HG02642 (cell line): ENCODE measurements around the gene EMP1.

Experiments used
- ATAC-seq: cut with Tn5 transposase; IDR thresholded peaks from one replicate; pipeline ENCODE4 v1.9.1; 2021; ENCODE audit warnings: mild to moderate bottlenecking; ENCODE audit not compliant: unreplicated experiment, poor library complexity

EMP1 gene

DNA sequence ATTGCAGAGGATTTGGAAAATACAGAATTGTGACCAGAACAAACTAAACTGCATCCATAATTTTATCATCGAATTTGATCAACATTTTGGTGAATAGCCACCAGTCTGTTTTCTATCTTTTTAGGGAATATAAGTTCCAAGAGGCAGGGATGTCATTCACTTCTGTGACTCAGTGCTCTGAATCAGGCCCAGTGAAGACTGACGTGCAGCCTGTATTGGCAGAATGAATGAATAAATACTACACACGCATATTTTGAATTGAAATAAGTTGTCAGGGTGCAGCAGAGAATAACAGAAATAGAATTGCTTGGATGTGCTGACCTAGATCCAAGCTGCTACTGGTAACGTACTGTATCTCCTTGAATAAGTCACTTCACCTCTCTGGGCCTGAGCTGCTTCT, 1.3 kb upstream of the EMP1 start:
- ATAC-seq: no peak

DNA sequence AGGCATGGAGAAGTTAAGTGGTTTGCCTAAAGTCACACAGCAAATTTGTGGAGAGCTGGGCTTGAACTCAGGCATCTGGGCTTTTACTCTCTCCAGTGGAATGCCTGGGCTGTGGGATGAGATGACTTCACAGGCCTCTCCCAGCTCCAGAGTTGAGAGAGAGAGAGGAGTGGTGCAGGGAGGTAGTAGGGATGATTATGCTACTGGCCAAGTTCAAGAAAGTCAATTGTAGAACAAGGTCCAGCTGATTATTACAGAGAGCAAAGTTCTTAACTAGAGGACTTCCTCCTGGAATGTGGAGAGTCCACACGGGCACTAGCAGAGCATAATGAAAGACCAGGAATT, 769 bp upstream of the EMP1 start:
- ATAC-seq: no peak

DNA sequence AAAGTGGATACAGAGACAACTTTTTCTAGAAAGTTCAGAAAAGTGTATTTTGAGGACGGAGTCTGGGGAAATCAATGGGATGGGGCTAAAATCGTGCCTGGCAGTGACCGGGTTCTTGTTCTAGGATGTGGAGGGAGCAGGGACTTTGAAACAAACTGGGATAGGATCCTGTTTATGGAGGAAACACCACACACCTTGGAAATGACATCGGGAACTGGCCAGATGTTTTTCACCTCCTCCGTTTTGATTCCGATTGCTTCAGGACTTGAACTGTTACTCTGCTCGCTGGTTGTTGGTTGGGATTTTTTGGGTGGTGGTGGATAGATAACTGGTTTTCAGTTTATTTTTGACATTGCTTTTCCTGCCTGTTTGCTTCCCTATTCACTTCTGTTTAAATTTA, 506 bp downstream of the EMP1 start:
- ATAC-seq: no peak

DNA sequence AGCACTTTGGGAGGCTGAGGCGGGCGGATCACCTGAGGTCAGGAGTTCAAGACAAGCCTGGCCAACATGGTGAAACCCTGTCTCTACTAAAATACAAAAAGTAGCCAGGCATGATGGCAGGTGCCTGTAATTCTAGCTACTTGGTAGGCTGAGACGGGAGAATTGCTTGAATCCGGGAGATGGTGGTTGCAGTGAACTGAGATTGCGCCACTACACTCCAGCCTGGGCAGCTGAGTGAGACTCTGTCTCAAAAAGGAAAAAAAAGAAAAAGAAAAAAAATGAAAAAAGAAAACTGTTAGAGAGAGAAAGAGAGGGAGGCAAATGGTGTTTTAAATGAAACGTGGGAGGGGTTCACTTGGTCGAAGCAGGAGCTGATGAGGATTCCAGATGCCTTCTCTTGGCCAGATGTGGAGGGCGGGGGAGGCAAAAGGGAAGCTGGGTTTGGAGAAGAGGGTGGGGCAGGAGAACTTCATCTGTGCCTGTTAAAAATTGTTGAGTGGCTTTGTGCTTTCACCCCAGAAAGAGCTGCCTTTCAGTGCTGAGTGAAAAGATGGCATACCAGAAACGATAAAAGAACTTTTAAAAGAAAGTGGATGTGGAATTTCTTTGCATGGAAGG, 1.1 kb downstream of the EMP1 start:
- ATAC-seq: no peak

DNA sequence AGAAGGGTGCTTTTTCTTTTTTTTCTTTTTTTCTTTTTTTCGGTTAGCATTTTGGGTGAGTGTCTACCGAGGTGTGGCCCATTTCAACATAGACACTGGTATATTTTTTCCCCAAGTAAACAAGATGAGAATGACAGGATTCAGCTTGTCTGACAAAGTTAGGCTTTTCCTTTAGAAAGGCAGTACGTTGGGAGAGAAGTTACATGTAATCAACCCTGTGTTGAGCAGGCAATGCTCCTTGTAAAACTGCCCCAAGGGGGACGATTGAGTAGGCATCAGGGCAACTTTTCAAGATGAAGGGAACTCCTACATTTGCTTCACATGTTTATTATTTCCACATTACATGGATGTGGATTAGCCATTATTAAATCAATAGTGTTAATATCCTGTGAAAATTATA, 1.7 kb downstream of the EMP1 start:
- no peak for ATAC-seq

DNA sequence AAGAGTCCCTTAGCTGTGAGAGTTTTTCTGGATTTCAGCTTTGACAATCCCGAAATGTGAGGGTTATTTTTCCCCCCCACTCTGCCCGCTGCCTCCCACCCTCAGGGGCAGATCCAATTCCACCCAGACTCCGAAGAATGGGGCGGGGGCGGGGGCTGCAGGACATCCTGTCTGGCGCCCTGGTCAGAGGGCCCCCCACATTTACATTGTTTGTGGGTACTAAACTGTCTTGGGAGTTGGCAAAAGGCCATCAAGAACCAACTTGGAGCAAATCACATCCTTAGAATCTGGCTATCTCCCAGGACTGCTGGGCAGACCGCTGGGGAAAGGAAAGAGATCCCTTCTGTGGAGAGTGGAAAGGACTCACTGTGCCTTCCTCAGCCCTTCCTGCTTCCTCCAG, 2.4 kb downstream of the EMP1 start:
- ATAC-seq: no peak

DNA sequence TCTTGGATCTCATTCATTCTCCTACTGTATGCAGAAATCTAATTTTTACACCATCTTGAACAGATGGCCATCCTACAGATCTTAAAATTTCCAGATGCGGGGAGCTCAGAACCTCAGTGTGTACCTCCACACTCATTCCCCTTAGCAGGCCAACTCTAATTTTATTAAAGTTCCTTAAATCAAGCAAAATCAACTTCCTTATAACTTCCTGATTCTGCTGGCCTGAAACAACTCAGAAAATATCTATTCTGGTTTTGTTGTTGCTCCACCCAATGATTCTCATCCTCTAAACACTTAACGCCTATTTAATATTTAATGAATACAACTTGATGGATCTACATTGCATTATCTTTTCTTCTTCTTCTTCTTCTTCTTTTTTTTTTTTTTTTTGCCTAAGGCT, 3.1 kb downstream of the EMP1 start:
- ATAC-seq: no peak

DNA sequence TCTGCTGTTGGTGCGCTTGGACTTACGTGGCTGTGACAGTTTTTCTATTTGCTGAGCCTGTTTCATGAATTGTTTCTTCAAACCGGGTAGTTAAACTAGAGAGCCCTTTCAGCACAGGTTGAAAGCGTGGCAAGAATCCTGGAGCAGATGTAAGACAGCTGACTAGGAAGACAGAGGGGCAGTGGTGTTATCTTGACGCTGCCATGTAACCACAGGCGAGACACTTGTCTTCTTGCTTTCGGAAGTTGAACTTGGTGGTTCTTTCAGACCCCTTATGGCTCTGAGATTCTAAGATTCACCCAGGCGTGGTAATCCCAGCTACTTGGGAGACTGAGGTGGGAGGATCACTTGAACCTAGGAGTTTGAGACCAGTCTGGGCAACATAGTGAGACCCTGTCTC, 4.3 kb downstream of the EMP1 start:
- ATAC-seq: no peak

DNA sequence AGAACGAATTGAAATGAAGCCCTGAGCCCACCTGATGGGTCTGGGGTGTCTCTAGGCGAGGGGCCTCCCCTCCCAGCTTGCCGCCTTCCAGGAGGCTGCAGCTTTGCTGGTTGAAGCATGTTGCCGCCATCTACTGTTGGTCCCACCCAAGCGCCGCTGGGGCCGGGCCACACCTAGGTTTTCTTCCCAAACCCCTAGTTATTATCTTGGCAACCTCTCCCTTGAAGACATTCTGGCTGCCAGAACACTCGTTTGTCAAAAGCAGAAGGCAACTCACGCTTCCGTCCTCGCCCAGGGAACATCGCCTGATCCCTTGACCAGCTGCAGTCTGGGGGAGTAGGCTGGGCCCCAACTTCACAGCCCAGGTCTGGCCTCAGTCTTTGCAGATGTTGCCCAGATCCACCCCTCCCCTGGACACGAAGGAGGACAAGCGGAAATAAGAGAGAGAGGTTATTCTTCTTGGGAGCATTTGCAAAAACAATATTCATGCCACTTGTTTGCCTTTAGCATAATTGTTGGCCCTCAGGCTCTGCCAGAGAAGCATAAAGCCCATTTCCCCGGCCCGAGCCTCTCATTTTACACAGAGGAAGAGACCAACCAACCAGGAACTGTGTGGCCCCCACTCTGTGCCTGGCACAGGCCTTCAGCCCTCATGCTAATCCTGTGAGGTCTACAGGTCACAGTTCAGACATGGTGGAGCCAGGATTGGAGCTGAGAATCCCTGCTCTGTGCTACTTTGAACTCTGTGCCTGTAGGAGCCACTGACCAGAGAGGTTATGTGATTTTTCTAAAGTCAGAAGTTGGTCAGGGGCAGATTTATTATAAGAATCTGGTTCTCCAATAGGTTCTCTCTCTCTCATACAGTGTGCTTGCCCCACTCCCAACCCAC, 6.8 kb downstream of the EMP1 start:
- ATAC-seq: no peak

DNA sequence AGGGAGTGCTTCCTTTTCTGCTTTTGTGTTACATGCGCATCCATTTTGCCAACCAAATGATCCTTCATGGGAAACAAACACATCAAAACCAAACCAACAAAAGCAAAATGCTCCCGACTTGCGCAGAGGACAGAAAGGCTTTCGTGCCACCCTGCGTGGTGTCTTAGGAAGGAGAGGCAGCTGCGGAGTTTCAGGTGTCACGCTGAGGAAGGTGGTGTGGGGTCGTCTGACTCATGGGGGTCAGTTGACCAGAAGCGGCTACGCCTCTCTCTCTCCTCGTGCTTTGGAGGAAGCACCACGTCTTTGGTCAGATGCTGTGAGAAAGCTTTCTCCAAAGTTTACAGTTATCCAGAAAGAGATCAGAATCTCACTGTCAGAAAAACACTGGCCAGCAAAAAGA, 7.9 kb downstream of the EMP1 start:
- ATAC-seq: no peak

DNA sequence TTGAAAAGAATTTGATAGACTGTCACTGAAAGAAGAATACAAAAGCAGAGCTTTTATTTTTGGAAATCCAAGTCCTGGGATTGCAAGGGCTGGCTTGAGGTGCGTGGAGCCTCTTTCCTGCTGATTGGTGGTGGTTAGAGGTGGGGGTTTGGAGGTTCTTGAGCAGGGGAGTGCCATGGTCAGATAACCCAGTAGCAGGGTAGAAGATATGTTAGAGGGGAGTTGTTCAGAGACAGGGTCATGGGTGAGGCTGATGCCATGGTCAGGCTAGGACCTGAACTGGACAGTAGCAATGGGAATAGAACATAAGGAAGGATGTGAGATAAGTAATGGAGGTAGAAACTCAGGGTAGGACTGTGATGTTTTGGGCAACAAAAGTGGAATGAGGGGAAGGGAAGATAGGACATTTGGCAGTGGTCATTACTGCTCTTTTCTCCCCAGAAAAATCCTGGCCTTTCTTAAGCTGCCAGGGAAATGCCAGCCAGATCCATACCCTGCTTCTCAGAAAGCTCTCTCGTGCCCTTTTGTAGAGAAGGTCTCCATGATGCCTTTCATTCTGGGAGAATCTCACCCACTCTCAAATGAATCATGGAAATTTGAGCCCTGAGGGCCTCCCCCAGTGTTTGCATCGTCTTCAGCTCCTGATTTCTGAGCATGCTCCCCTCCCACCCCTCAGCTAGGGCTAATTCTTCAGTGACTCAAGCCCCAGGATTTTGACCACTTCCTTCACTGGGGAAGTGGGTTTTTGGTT, 9.5 kb downstream of the EMP1 start:
- ATAC-seq: no peak

DNA sequence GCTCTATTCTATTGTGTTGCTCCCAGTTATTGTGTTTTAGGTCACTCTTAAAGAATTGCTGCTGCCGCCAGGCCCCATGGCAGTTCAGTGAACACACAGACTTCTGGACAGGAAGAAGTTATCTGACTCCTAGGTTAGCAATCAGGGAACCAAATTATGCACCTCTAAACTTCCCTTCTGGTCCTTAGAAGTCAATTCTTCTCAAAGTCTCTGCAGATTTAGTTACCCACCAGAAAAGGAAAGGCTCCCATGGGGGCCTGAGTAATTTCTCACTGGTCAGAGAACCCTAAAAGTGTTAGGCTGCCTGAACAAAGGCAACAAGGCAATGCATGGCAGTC, 10.0 kb downstream of the EMP1 start:
- no peak for ATAC-seq

DNA sequence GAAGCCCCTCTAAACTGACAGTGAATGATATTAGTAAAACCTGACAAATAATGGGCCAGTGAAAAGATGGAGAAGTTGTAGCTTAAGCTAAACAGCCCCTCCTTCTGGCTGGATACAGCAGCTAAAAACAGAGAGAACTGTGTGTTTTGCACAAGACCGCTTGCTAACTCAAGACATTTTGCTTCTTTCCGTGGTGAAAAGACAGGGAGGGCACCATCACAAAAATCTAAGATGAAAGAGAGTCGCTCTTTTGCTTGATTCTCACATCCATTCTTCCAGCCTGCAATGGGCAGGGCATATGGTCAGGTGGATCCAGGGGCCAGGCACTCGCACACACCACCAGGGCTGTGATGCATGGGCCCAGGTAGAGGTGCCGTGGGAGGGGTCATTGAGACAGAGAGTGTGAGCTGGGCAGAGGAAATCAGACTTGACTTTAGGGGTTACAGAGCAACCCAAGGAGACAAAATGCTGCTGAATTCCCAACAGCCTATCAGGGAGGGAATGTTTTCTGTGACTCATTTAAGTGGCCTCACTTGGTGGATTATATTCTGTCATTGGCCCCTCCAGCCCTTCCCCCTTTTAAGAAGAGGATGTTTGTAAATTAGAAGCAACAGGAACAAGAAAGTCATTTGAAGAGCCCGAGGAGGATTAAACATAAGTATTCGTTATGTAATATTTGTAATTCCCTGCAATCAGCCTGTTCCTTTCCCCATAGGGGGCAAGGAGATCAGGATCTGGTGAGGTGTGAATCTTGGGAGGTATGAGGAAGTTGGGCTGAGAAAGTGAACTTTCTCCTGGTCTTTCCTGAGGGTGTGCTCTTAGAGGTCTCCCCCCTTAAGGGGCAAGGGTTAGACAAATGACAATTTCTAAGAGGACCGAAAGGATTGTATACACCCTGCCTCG, 12.3 kb downstream of the EMP1 start:
- ATAC-seq: no peak

DNA sequence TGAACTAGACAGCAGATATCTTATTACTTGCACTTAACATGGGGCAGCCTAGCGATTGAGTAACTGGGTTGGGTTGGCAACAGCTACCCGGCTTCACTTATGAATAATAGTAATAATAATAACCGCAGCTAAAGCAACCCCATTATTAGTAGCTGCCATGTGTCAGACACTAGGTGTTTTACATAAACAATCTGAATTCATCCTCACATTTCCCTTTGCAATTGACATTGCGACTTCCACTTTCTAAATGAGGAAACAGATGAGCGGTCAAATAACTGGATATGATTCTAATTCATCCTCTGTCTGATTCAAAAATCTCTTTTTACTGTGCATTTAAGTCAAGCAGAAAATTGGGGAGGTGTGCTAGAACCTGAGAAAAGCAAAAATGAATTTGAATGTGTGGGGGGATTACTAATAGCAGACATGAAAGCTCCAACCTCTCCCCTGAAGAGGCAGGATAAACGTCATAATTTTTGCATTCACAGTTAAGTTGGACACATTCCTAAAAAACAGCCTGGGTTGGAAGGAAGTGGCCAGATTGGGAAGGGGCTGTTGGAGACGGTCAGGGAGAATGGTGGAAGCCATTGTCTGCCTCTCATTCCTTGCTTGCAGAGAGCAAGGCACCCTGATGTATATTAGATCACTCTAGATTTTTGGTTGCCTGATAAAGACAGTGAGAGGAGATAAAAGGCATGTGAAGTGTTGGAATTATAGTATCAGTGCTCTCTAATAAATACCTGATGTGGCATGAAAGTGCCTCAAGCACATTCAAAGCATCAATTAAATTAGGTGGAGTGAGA, 13.1 kb downstream of the EMP1 start:
- ATAC-seq: no peak

DNA sequence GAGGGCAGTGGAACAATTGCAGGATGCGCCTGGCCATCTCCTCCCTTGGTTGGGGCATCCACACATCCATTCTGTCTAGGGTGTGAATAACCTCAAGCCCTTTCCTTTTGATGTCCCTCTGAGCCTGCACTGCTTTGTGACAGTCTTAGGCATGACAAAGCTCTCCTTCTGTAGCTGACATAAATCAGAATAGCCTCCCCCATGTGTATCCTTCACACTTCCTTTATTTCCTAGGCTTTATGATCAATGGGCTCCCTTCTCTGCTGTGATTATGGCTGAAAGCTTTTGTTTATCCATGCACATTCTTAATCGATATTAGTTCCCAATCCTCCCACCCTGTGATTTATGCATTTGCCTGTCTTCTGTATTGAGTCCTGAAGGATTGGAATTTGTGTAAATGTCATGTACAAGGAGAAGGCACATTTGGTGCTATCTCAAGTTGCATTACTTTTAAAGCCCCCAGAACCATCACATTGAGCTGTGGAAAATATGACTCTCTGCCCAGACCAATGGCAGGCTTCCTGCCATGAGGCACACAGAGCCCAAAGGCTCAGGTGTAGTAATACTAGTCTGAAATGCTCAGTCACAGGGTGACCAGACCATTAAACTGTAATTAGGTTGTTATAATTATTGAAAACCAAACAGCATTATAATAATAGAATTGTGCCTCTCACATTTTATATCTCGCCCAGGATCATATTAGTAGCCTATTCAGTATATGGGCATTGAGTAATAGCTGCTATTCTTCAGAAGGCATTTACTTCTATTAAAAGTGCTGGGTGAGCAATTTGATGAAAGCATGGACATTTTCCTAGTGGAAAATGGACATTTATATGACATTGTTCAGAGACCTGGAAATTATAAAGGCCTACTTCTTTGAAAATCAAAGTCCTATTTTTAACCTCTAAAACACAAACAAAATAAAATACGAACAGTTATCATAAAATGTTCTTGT, 14.0 kb downstream of the EMP1 start:
- ATAC-seq: no peak

DNA sequence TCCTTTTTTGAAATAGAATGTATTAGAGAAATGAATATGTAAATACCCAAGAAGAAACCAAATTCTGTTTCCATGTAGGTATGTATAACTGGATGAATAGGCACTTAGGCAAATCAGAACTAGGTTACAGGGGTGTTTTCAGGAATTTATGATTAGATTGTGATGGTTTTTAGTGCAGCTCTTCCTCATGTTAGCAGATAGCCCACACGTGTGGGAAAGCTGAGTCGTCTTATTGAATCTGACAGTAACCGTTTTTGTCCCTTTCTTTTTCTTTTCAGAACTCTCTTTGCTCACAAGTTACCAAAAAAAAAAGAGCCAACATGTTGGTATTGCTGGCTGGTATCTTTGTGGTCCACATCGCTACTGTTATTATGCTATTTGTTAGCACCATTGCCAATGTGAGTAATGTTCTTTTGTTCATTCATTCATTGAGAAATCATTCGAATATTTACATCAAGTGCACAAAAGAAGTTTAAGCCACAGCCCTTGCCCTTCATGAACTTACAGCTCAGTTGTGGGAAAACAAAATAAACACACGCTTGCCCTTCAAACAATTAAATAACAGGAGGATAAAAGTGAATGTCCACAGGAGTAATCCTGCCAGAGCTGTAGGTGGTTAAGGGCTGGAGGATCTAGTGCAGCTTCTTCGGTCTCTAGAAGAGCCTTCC, 14.8 kb downstream of the EMP1 start:
- no peak for ATAC-seq

DNA sequence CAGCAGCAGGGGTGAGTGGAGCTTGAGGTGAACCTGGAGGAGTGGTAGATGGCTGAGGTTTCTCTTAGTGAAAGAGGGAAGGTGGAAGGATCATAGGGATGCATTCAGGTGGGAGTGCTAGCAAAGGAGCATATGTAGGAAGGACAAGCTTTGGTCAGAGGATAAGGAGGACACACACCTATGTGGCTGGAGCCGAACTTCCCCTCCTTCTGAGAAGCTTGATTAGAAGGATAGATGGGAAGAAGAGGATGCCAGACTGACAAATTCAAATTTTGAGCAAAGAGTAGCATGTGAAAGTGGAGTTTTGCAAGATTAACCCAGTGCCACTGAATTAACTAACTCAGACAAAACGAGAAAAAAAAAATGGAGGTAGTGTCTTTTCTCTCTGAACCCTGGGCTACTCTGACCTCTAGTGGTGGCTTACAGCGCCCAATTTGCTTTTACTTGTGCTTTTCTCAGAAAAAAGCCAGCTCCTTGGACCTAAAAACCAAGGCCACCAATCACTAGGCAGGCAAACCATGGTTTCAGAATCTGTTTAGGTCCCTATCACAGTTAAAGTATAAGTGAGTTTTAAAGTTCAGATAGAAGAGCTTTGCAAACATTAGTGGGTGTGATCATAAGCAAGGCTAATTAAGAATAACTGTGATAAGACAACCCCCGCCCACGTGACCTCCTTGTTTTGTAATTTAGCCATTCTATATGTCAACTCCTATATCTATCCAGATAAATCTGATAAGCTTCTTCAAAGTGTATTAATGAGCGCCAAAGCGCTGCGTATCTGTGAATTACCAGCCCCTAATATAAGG, 15.5 kb downstream of the EMP1 start:
- no peak for ATAC-seq
